ENCODE results near the gene RGS6.

The RGS6 gene

DNA sequence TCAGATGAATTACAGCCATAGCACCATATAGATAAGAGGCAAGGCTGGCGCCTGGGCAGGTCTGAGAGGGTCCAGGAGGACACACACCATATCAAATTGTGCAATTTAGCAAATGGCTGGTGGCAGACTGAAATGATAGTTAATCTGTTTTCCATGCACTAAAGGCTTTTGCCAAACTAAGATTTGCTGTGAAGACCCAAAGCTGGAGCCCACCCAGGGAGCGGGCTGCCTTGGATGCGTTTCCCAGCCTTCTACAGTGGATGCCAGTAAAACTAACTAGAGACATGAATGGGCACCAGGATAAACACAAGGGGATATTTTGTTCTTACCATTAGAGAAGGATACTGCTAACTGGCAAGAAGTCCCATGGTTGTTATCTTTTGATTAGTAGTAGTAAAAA lies 486.6 kb downstream of the RGS6 start:
- no peak for DNase-seq

GRCh38 chr14:72419226-72419775 lies 487.1 kb downstream of the RGS6 start:
- no peak for DNase-seq

- DNase-seq = peak; percentile 33 to 64
Measured at GRCh38 chr14:72420749-72421474, 488.7 kb downstream of the RGS6 start.

- DNase-seq = no peak
Measured at GRCh38 chr14:72423957-72424356, 491.7 kb downstream of the RGS6 start.

- no peak for DNase-seq
Measured at GRCh38 chr14:72430457-72430856, 498.2 kb downstream of the RGS6 start.

- DNase-seq = no peak
Measured at GRCh38 chr14:72432748-72433147, 500.5 kb downstream of the RGS6 start.

- DNase-seq = no peak
Measured at GRCh38 chr14:72433511-72433910, 501.3 kb downstream of the RGS6 start.

GRCh38 chr14:72434856-72435255 lies 502.6 kb downstream of the RGS6 start:
- DNase-seq = no peak

DNA sequence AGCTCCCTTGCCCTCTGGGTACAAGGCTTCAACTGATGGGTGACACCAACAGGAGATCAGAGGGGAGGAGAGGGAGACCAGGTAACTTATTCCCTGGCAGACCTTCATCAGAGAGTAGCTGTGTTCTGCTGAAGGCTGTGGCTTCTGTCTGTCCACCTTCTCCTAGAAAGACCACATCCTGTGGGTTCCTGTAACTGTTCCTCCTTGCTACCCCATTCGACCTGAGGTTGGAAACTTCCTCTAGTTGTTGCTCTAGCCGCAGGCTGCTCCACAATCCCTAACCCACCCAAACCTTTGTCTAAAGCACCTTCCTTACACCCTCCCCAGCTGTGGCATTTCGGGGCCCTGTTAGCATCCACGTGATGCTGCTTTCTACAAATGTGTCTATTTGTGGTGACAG lies 507.5 kb downstream of the RGS6 start:
- DNase-seq = peak in 1 of 2 donors; percentile 22

- no peak for DNase-seq
Measured at GRCh38 chr14:72443256-72443655, 511.0 kb downstream of the RGS6 start.

- DNase-seq = peak in 1 of 2 donors; percentile 37
Measured at GRCh38 chr14:72443991-72444441, 511.8 kb downstream of the RGS6 start.

DNA sequence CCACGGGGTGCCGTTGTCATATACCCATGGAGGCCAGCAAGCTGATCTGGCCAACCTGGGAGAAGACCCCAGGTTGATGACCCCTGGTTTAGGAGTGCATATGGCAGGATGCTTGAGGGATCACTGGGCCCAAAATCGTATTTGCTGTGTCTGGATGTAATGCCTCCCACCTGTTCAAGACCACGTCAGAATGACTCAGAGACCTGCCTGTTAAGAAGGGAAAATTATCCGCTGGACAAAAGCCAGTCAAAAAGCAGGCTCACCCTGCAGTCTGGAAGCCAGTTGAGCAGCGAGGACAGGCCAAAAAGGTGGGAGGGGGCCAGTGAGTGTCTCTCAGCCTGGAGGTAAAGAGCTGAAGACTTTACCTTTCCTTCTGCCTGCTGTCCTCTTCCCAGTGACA lies 512.5 kb downstream of the RGS6 start:
- no peak for DNase-seq

DNA sequence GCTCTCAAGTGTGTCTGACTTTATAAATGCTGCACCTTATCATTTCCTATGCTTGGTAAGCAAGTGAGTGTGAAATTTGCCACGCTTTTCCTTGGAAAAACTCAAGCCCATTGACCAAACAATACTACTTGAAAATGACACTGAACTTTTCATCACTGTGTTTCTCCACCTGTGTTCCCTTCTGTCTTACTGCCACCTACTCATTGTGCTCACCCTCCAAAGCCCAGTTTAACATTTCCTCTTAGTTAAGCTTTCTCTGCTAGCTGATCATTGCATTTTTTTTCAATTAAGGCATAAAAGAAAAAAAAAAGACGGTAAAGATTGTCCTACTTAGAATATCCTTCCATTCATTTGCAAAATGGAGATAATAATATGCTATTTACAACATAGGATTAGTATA lies 516.0 kb downstream of the RGS6 start:
- no peak for DNase-seq

DNA sequence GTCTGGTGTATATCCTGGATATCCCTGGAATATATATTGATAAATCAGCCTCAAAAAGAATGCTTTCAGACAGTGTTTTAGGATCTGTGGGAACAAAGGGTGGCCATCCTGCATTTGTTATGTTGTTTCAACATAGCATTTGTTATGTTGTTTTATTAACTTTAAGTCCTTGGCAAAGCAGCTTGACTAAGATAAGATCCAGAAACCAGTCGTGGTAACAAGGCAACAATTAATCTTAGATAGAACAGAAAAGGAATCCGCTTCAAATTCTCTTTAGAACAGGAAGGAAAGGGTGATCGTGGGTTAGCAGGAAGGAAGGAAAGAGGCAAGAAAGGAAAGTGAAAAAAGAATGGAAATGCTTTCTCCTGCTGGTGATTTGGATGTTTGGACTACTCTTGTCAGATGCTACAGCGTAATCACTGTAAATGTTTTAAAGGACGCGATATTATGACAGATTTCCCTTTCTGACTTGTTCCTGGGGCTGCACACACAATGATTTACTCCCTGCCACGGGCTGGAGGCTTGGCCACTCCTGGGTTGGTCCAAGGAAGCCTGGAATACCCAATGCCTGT lies 518.3 kb downstream of the RGS6 start:
- no peak for DNase-seq

GRCh38 chr14:72451054-72451972 lies 519.1 kb downstream of the RGS6 start:
- peak; percentile 28 to 58 for DNase-seq

DNA sequence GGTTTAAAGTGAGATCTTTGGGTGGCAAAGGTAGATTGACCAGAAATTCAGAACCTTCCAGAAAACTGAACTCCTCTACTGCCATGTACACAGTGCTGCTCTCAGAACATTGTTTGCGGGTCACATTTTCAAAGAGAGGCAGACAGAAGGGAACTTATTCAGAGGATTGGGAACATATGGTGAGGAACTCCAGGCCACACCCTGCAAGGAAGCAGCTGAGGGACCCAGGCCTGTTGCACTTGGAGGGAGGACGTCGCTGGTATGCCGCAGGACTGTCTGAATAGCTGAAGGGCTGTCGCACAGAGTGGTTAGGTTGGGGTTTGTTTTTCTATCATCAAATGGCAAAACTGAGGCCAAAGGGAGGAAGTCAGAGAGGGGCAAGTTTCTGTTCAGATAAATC lies 520.5 kb downstream of the RGS6 start:
- DNase-seq = no peak

GRCh38 chr14:72454388-72455160 lies 522.3 kb downstream of the RGS6 start:
- DNase-seq = no peak

GRCh38 chr14:72457641-72458040 lies 525.4 kb downstream of the RGS6 start:
- DNase-seq = no peak

DNA sequence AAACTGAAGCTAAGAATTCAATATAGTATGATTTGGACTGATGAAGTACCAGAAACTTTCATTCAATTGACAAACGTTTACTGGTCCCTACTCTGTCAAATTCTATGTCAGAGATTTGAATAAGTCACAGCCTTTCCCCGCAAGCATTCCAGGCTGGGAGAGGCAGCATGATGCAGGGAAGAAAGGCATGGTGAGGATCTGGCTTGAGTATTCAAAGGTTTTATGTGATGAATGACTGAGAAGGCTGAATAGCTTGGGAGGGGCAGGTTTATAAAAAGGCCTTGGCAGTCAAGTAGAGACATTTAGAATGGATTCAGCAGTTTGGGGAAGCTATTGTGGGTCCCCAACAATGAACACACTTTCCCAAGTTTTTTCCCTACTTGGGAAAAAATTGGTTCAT lies 529.8 kb downstream of the RGS6 start:
- DNase-seq = no peak

- no peak for DNase-seq
Measured at GRCh38 chr14:72463291-72463866, 531.1 kb downstream of the RGS6 start.

GRCh38 chr14:72464226-72464625 lies 532.0 kb downstream of the RGS6 start:
- DNase-seq = no peak

- no peak for DNase-seq
Measured at GRCh38 chr14:72466325-72466724, 534.1 kb downstream of the RGS6 start.

Data from CD4-positive, alpha-beta T cell treated with Interferon alpha-2 for 1 hour (primary cell).